GM23338 (cell line): ENCODE measurements around the gene KCTD17. TPM values are rescaled to one million over a fixed set of nuclear protein-coding genes. Genes with fewer than 3 reads are reported as not detected.

Source experiments
- ATAC-seq: fragments of 200-7000 bp; cut with Tn5 transposase; 3 replicates; pipeline ENCODE4 v1.9.1; 2020
- DNase-seq: peaks from one replicate; pipeline ENCODE4 v3.0.0-alpha.2; 2015; ENCODE audit warnings: low spot score
- H2AFZ ChIP-seq: fragments of 200-600 bp; sonication (generic); 2 replicates; pipeline ENCODE4 v1.8.0; 2016; ENCODE audit warnings: antibody characterized with exemption, mild to moderate bottlenecking, moderate library complexity
- H3F3A ChIP-seq: fragments of 200-600 bp; sonication (generic); replicated peaks from 2 replicates; pipeline ENCODE4 v1.8.0; 2017; ENCODE audit warnings: antibody characterized with exemption, mixed run types, low read depth
- H3K27ac ChIP-seq: fragments of 200-600 bp; sonication (generic); 2 replicates; pipeline ENCODE4 v1.6.1; 2016; ENCODE audit warnings: low read depth
- H3K27me3 ChIP-seq: fragments of 200-600 bp; sonication (generic); 2 replicates; pipeline ENCODE4 v1.8.0; 2016; ENCODE audit warnings: mild to moderate bottlenecking, mixed run types, moderate library complexity; ENCODE audit not compliant: insufficient read depth
- H3K36me3 ChIP-seq: fragments of 200-600 bp; sonication (generic); 2 replicates; pipeline ENCODE4 v1.8.0; 2016; ENCODE audit warnings: mild to moderate bottlenecking; ENCODE audit not compliant: insufficient read depth
- H3K4me1 ChIP-seq: fragments of 200-600 bp; sonication (generic); 2 replicates; pipeline ENCODE4 v1.8.0; 2016; ENCODE audit warnings: mild to moderate bottlenecking, moderate library complexity; ENCODE audit not compliant: insufficient read depth
- H3K4me2 ChIP-seq: fragments of 200-600 bp; sonication (generic); 2 replicates; pipeline ENCODE4 v1.7.1; 2017; ENCODE audit warnings: mixed run types
- H3K4me3 ChIP-seq: fragments of 200-600 bp; sonication (generic); 2 replicates; pipeline ENCODE4 v1.6.1; 2016; ENCODE audit warnings: mixed run types
- H3K79me2 ChIP-seq: fragments of 200-600 bp; sonication (generic); replicated peaks from 2 replicates; pipeline ENCODE4 v1.8.0; 2017; ENCODE audit warnings: mild to moderate bottlenecking; ENCODE audit not compliant: insufficient read depth
- H3K9me2 ChIP-seq: fragments of 200-600 bp; sonication (generic); 2 replicates; pipeline ENCODE4 v1.8.0; 2017; ENCODE audit not compliant: insufficient read depth
- H4K20me1 ChIP-seq: fragments of 200-600 bp; sonication (generic); replicated peaks from 2 replicates; pipeline ENCODE4 v1.8.0; 2017; ENCODE audit warnings: mild to moderate bottlenecking; ENCODE audit not compliant: insufficient read depth
- H3K27ac Mint-ChIP-seq: 2 replicates; pipeline ENCODE4 v1.8.0; 2020; ENCODE audit warnings: inconsistent platforms, mild to moderate bottlenecking, moderate library complexity, mixed read lengths
- H3K27me3 Mint-ChIP-seq: 3 replicates; pipeline ENCODE4 v1.8.0; 2022; ENCODE audit warnings: low read depth, mild to moderate bottlenecking, moderate library complexity, mixed read lengths, inconsistent platforms; ENCODE audit not compliant: insufficient read depth, poor library complexity
- H3K36me3 Mint-ChIP-seq: 3 replicates; pipeline ENCODE4 v1.8.0; 2021; ENCODE audit warnings: low read depth, mild to moderate bottlenecking, inconsistent platforms, moderate library complexity, mixed read lengths
- H3K4me1 Mint-ChIP-seq: 3 replicates; pipeline ENCODE4 v1.8.0; 2020; ENCODE audit warnings: mild to moderate bottlenecking, inconsistent platforms, mixed read lengths
- H3K4me3 Mint-ChIP-seq: 3 replicates; pipeline ENCODE4 v1.8.0; 2021; ENCODE audit warnings: moderate library complexity, mild to moderate bottlenecking, inconsistent platforms, mixed read lengths
- H3K9me3 Mint-ChIP-seq: 3 replicates; pipeline ENCODE4 v1.8.0; 2020; ENCODE audit warnings: moderate library complexity, mild to moderate bottlenecking, inconsistent platforms, mixed read lengths
- NANOG ChIP-seq: IDR thresholded peaks from 2 replicates; pipeline ENCODE4 v1.6.1; 2016; ENCODE audit warnings: antibody characterized with exemption, borderline replicate concordance
- REST ChIP-seq: IDR thresholded peaks from one replicate; pipeline ENCODE4 v1.6.1; 2018; ENCODE audit warnings: antibody characterized with exemption; ENCODE audit not compliant: unreplicated experiment
- ZNF114 ChIP-seq: fragments of 250-450 bp; sonication (Bioruptor Pico); IDR thresholded peaks from 2 replicates; pipeline ENCODE4 v1.5.0; 2020; ENCODE audit warnings: mild to moderate bottlenecking, moderate library complexity
- ZNF331 ChIP-seq: fragments of 250-450 bp; sonication (Bioruptor Pico); IDR thresholded peaks from 2 replicates; pipeline ENCODE4 v1.5.0; 2020; ENCODE audit warnings: low read depth, mild to moderate bottlenecking, moderate library complexity
- ZNF462 ChIP-seq: fragments of 250-450 bp; sonication (Bioruptor Pico); IDR thresholded peaks from 2 replicates; pipeline ENCODE4 v1.5.0; 2020; ENCODE audit warnings: mild to moderate bottlenecking, moderate library complexity
- polyA plus RNA-seq: library from polyadenylated mRNA; unstranded; fragments of >200 nt; fragmentation: Nextera tagmentation; extraction: Ambion mirVana; gene quantifications from 2 replicates; pipeline ENCODE4 v1.2.1, GENCODE V29; 2016
- total RNA-seq: library from RNA; depleted of rRNA; stranded (reverse); fragments of >200 nt; shearing (Covaris generic); gene quantifications from 2 replicates; pipeline ENCODE4 v1.2.3, GENCODE V29; 2014

KCTD17 gene
- total and polyA plus RNA-seq, 2 experiments from 2014 or later: 25.1 to 35.0 TPM

GRCh38 chr22:37039466-37039865 lies 12.1 kb upstream of the KCTD17 start:
- Histone ChIP-seq H4K20me1 (no peaks in the 10 kb centered on the region), H3K36me3 (no peaks in the 10 kb centered on the region), H3K4me2 (no peak overlapping the region), H3K4me3 (no peak overlapping the region), H3K4me1 (no peaks in the 10 kb centered on the region; the same call in 1 of the 2 replicates), H2AFZ (no peak overlapping the region), H3K27ac (no peak overlapping the region), H3K27me3 (no peaks in the 10 kb centered on the region), H3F3A (no peaks in the 10 kb centered on the region), H3K9me2 (no peaks in the 10 kb centered on the region), H3K79me2 (no peaks in the 10 kb centered on the region)
- Mint-ChIP-seq H3K27ac (no peak overlapping the region), H3K27me3 (peaks cover 11% of the 10 kb centered on the region), H3K36me3 (no peaks in the 10 kb centered on the region), H3K9me3 (no peaks in the 10 kb centered on the region; the same call in 2 of the 3 replicates), H3K4me1 (peaks cover 23% of the 10 kb centered on the region), H3K4me3 (no peak overlapping the region)
- ATAC-seq (no peak), DNase-seq (no peak)
- TF ChIP-seq ZNF462: no peak
- no peak for TF ChIP-seq NANOG
- TF ChIP-seq ZNF331 (CRISPR knock-in tag): no peak
- no peak for TF ChIP-seq REST
- no peak for TF ChIP-seq ZNF114 (CRISPR knock-in tag)
